ENCODE data around the gene C10orf67.

- no peak for TF ChIP-seq CTCF (IDR thresholded peaks at IDR 0.05)
- no peak for TF ChIP-seq POLR2A (IDR thresholded peaks at IDR 0.05)
Measured at GRCh38 chr10:23316406-23316805, 28.2 kb downstream of the C10orf67 start.
